RPMI8226 (cell line): ENCODE results near the gene CLEC9A.
"Not testable (repeated sequence)": the region's sequence is repeated elsewhere in the genome, so short reads cannot be mapped to it uniquely, and the experiment has no call there.

ENCODE experiments used
- DNase-seq: peaks from one replicate; pipeline ENCODE4 v3.0.0-alpha.2; 2015

The CLEC9A gene

DNA sequence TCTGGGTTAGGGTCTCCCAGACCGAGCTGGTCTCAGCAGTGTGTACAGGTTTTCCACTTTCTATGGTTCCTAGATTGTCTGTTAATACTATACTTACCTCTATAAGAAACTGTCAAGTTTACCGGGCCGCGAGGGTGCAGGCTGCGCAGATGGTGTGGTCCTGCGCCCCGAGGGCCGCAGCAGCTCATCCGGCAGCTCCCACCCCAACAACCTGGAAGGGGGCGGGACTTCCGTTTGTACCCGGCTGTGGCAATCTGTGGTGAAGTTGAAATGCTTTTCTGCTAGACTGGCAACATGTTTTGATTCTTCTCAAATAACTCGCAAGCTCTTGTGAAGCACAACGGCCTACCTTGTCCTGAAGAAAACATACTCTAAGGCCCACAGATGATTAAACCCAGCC, at the start of gene CLEC9A:
Gene CLEC9A, plus strand, starts transcription at position 237 of the 400 bp plus-strand sequence. CDS start 22,006 bp downstream, outside the sequence.
- DNase-seq, result no peak

DNA sequence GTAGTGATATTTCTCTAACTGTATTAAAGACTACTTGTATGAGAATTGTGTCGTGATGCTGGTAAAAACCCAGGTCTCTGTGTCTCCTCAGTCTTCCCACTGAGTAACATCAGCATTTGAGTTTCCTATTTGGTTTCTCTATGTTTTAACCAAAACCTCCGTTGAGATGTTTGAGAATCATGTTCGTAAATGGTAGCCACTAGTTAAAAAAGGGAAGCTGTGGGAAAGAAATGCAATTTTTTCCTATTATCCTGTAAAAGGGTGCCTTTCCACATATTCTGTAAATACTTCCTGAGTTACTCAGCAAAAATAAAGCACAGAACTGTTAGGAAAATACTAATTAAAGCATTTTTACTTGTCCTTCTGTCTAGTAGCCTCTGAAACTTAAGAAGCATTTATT, 38.6 kb upstream of the CLEC9A start:
- no peak for DNase-seq

GRCh38 chr12:9992296-9992695, 38.2 kb upstream of the CLEC9A start:
- no peak for DNase-seq

- no peak for DNase-seq
Measured at GRCh38 chr12:9999016-9999415, 31.5 kb upstream of the CLEC9A start, which contains the start of gene CLEC1B. CLEC1B (minus strand) TSS chr12:9999121; CDS start chr12:9999100, 21 bp downstream.

DNA sequence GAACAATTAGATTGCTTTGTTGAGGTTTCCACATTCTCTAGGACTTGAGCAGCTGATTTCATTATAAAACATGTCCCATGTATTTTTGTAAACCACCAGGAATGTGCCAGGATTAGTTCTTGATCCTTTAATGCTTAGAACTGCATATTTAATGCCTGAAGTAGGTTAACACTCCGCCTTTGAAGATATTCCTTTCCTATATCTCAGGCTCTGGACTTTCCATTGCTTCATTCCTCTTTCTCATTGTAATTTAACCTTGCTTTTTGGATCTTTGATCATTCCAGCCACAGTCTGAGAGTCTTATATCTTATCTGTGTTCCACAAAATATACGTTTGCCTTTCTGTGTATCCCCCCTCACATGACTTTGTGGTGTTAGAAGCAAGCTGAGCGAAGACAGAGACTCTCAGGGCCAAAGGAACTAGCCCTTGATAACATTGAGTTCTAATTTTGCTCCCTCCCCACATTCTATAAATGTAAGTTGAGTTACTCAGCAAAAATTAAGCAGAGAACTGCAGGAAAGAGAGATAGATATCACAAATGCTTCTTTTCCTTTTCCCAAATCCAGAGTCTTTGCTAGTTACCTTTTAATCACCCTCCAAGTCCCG, 29.2 kb upstream of the CLEC9A start:
- DNase-seq, result no peak

GRCh38 chr12:10012630-10013330, 17.7 kb upstream of the CLEC9A start:
- no peak for DNase-seq

DNA sequence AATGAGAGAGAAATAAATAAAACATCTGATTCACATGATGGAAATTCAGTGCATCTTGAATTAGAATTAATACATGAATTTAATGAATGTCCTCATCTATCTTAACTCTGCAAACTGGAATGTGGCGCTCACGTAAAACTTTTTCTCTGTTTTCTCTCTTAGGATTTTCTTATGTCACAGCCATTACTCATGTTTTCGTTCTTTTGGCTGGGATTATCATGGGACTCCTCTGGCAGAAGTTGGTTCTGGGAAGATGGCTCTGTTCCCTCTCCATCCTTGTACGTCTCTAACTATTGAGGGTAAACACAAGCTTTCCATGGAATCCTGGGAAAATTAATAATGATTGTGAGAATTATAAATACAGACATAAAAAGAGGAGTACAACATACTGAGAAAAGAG, 15.0 kb upstream of the CLEC9A start:
- no peak for DNase-seq

GRCh38 chr12:10016881-10017280, 13.6 kb upstream of the CLEC9A start:
- DNase-seq, result no peak

- no peak for DNase-seq
Measured at GRCh38 chr12:10018386-10018785, 12.1 kb upstream of the CLEC9A start.

GRCh38 chr12:10021342-10021741, 9.1 kb upstream of the CLEC9A start:
- DNase-seq, result no peak

DNA sequence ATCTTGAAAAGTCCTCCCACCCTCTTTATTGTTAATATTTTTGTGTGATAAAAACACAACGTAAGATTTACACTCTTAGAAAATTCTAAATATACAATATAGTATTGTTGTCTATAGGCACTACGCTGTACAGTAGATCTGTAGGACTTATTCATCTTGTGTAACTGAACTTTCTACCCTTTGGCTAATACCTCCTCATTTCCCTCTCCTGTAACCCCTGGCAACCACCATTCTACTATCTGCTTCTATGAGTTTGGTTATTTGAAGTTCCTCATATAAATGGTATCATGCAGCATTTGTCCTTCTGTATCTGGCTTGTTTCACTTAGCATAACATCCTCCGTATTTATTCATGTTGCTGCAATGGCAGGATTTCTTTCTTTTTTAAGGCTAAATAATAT, 5.2 kb upstream of the CLEC9A start:
- no peak for DNase-seq

DNA sequence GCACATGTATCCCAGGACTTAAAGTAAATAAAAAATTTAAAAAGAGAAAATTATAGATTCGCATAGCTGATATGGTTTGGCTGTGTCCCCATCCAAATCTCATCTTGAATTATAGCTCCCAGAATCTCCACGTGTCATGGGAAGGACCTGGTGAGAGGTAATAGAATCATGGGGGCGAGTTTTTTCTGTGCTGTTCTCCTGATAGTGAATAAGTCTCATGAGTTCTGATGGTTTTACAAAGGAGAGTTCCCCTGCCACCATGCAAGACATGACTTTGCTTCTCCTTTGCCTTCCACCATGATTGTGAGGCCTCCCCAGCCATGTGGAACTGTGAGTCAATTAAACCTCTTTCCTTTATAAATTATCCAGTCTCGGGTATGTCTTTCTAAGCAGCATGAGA, 3.8 kb upstream of the CLEC9A start:
- not testable (repeated sequence) for DNase-seq

DNA sequence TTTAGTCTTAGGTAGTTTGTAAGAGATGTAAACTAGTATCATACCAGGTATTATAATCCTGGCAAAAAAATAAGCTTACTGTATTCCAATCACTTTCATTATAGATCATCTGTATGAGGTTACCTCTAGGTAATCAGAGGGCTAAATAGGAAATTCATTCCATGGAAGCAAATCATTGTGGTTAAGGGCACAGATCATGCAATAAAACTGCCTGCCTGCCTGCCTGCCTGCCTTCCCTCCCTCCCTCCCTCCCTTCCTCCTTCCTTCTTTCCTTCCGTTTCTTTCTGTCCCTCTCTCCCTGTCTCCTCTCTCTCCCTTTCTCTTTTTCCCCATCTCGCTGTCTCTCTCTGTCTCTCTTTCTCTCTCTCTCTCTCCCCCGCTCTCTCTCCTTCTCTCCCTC, 3.2 kb upstream of the CLEC9A start:
- no peak for DNase-seq

- DNase-seq, result no peak
Measured at GRCh38 chr12:10027721-10028120, 2.8 kb upstream of the CLEC9A start.

- DNase-seq, result no peak
Measured at GRCh38 chr12:10031321-10031720, 839 bp downstream of the CLEC9A start.

DNA sequence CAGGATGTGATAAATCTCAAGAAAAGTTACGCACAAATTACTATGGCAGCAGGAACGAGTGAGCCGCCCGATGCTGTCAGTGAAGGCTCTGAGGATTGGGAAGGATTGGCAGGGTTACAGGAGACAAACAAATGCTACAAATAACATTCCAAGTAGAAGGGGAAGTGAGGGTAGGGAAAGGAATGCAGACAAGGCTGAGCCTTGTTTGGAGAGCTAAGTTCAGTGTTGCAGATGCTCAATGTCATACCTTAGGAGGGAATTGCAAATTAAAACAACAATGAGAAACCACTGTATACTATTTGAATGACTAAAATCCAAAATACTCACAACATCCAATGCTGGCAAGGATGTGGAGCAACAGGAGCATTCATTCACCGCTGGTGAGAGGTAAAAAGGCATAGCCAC, 1.3 kb downstream of the CLEC9A start:
- no peak for DNase-seq

DNA sequence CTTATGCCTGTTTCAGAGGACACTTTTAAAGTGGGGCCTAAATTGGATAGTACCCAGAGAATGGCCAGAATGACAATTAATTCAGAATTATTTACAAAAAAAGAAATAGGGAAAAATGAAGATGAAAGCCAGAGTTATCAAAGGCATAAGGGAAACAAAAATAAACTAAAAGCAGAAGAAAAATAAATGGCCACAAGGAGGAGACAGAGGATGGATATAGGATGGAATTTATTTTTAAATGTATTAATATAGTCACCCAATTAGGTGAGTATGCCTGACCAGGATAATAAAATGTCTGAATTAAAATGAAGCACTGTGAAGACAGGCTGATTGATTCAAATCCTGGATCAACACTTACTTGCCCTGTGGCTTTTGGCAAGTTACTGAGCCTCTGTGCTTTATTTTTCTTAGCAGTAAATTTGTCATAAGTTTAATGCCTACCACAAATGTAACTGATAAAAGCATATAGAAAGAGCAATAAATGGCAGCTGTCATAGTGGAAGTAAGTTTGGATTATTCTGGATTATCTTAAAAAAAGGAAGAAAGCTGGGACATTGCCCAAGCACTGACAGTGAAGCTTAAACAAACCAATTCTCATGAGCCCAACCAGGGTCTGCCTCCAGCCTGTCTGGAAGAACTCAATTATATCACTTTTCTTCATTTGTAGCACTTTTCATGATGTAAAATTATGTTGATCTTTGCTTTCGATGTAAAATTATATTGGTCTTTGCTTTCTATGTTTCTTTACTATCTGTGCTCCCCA, 3.5 kb downstream of the CLEC9A start:
- DNase-seq, result peak; percentile 27

DNA sequence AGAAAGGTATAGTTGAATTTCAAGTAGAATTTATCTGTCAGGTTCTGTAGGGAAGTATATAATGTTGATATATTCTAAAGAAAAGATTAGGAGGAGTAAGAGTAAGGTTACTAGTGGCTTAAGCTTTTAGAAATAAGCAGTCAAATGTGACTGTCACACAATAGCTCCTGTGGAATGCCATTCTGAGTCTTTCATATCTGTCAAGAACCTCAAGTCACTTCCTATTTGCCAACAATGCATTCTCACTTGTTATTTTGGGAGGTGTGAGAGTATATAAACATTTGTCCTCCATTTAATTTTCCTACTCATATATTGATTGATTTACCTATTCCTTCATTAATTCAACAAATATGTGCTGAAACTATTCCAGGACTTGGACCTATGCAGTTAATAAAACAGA, 11.7 kb downstream of the CLEC9A start:
- peak; percentile 60 for DNase-seq

GRCh38 chr12:10048526-10048925, 18.0 kb downstream of the CLEC9A start:
- no peak for DNase-seq

GRCh38 chr12:10052193-10052913, 21.9 kb downstream of the CLEC9A start:
- DNase-seq, result no peak

DNA sequence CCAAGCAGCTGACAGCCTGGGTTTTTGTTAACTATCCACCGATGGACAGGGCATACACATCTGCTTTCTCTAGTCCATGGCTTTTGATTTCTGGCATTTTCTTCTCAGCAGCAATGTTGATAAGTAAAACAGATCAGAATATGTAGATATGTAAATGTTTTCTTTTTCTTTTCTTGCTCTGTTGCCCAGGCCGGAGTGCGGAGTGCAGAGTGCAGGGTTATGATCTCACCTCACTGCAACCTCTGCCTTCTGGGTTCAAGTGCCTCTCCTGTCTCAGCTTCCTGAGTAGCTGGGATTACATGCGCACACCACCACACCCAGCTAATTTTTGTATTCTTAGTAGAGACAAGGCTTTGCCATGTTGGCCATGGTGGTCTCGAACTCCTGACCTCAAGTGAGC, 27.9 kb downstream of the CLEC9A start:
- DNase-seq, result no peak

- peak; percentile 36 for DNase-seq
Measured at GRCh38 chr12:10065241-10065640, 34.8 kb downstream of the CLEC9A start.

DNA sequence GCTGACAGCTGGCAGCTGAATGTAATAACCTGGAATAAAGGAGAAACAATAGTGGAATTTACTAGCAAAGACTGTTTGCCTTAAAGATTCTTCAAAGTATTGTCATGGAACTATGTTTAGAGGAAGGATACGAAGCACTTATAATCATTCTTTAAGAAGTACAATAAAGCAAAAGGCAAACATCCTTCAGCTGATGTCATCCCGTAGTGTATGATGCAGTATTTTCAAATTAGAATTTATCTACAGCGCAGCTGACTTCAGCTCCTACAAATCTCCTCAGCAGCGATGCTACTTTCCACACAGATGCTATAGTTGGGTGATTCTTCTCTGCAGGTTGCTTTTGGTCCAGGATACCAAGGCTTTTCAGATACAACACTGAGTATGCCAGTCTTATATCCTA, 36.8 kb downstream of the CLEC9A start:
- no peak for DNase-seq
